Stimulated activated CD4-positive, alpha-beta T cell treated with anti-CD3 and anti-CD28 coated beads, Interleukin-1b, Interleukin-23, amount 100 ng/mL, for 24 hours (primary cell): ENCODE measurements around the gene RAB5B.
"Not testable (repeated sequence)": the region's sequence is repeated elsewhere in the genome, so short reads cannot be mapped to it uniquely, and the experiment has no call there.

ENCODE experiments used
- DNase-seq, 4 experiments: peaks; one replicate each; pipeline ENCODE4 v3.0.0-alpha.2; 2020; ENCODE audit warnings: low read depth in 4 of 4, low spot score in 1 of 4

RAB5B gene

DNA sequence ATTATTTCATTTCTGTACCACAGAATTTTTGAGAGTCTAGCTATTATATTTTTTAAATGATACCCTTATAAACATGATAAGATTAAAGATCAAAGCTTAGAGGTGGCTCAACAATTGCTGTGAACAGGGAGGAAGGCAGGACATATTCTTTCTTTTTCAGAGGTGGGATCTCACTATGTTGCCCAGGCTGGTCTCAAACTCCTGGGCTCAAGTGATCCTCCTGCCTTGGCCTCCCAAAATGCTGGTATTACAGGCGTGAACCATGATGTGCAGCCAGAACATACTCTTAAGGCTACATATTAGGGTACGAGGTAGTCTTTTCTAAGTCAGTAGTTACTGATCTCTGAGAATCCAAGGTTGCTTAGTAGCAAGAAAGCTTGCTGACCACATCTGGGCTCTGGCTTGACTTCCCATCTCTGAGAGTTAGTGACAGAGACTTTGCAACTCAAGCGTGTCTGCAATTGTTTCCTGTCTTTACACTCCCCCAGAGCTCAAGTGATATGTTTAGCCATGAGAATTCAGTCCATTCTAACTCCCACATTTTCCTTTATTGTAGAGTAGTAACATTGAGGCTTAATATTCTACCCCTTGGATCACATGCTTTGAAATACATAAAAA lies 8.6 kb downstream of the RAB5B start:
- DNase-seq: no peak

GRCh38 chr12:55983232-55983842 lies 9.5 kb downstream of the RAB5B start:
- DNase-seq: no peak

DNA sequence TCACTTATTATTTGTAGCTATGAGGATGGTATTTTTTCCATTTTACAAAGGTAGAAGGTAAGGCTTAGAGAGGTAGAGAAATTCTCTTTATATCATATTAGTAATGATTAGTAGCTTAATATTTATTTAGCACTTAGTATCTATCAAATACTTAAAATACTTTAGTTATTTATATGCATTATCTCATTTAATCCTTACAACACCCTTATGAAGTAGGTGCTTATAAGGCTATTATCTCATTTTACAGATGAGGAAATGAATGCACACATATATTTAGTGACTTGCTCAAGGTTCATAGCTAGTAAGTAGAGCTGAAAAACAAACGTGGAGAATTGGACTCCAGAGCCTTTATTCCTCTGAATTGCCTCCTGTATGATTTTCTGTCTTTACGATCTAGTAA lies 11.0 kb downstream of the RAB5B start:
- no peak for DNase-seq

GRCh38 chr12:55985341-55985740 lies 11.5 kb downstream of the RAB5B start:
- DNase-seq: no peak

DNA sequence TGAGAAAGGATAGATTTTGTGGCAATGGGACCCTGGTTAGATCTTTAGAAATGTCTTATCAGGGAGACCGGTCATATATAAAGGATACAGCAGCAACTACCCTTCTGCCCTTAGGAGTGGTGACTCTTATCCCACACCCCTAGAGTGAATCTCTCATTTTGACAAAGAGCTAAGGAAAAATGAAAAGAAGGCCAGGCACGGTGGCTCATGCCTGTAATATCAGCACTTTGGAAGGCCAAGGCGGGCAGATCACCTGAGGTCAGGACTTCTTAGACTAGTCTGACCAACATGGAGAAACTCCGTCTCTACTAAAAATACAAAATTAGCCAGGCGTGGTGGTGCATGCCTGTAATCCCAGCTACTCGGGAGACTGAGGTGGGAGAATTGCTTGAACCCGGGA lies 12.1 kb downstream of the RAB5B start:
- DNase-seq: not testable (repeated sequence)

GRCh38 chr12:55991110-55991509 lies 17.2 kb downstream of the RAB5B start:
- DNase-seq: no peak

DNA sequence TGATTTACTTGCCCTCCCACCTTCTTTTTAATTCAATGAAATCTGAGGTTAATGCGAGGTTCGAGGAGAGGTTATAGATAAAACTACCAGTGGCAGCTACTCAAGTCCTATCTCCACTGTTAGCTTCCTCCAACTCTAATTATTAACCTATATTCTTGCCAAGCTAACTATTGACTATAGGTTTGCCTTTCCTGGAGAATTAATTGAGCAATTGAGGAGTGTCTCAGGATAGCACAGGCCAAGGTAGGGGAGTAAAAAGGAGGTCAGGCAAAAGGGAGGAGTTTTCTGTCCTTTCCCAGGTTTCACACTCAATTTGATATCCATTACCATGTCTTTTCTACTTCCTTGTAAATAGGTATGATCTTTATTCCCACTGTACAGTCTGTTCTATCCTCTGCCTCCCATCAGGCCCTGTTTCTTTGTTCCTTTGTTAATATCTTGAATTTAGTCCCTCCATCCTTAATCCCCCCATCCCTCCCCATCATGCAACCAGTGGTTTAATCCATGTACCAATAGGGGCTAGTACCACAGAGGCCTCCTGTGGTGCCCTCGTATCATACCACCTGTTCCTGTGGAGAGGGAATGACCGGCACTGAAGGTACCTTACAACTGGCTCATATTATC lies 19.5 kb downstream of the RAB5B start:
- no peak for DNase-seq

- no peak for DNase-seq
Observed at GRCh38 chr12:55995366-55995765, 21.5 kb downstream of the RAB5B start.

- peak; percentile 38 to 48 (median 43) for DNase-seq
Observed at GRCh38 chr12:55996201-55996714, 22.4 kb downstream of the RAB5B start.

DNA sequence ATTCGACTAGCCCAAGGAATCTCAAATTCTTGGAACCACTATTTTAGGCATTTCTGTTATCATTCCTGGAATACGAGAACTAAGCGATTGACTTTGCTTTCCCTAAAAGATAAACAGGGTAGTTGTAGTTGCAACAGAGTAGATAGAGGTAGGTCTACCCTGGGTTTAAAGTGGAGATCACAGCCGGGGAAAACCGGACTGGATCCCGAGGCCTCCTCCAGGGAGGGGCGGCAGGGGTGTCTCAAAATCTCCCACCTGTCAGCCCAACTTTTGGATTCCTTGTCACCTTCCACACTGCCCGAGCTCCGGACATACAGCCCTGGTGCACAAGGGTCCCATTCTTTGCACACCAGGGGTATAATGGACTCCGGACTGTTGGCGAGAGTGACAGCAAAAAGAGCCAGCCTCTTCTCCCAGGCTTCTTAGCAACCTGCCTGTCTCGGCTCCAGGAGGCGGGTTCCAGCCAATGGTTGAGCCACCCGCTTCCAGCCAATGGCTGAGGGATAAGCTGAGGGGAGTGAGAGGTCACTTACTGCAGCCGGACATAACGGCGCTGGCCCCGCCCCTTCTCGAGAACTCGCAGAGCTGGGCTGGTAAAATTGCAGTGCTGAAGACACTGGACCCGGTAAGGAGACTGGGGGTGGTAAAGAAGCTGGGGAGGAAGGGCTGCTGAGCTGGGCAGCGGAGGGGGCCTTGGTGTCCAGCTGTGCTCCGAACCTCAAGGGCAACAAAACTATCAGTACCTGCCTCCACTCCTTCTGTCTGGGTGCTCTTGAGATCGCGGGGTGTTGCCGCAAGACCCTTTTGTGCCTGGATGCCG lies 23.0 kb downstream of the RAB5B start, which contains the start of gene SUOX:
SUOX (plus strand) TSS at position 562 of the 820 bp plus-strand sequence. CDS start 4,946 bp downstream, outside the sequence.
- peak in 1 of 4 experiments; percentile 18 for DNase-seq

DNA sequence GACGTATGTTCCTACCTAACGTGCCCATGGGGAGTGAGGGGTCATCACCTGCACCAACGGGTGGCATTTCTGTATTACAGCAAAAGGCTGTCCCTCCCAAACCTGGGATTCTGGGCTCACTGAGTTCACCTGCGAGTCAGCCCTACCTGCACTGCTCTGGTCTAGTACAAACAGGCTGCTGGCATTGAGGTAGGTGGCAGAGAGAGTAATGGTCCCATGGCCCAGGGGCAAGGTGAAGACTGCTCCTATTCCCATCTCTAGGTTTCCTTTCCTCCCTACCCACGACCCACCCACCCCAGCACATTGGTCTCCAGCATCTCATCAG lies 23.6 kb downstream of the RAB5B start:
- no peak for DNase-seq

GRCh38 chr12:55999522-55999921 lies 25.6 kb downstream of the RAB5B start:
- DNase-seq: not testable (repeated sequence)

DNA sequence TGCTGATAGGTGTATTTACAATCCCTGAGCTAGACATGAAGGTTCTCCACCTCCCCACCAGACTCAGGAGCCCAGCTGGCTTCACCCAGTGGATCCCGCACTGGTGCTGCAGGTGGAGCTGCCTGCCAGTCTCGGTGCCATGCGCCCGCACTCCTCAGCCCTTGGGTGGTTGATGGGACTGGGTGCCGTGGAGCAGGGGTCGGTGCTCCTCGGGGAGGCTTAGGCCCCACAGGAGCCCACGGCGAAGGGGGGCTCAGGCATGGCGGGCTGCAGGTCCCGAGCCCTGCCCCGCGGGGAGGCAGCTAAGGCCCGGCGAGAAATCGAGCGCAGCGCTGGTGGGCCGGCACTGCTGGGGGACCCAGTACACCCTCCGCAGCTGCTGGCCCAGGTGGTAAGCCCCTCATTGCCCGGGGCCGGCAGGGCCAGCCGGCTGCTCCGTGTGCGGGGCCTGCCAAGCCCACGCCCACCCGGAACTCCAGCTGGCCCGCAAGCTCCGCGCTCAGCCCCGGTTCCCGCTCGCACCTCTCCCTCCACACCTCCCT lies 26.2 kb downstream of the RAB5B start:
- not testable (repeated sequence) for DNase-seq

- DNase-seq: no peak
Observed at GRCh38 chr12:56001487-56002100, 27.7 kb downstream of the RAB5B start.

DNA sequence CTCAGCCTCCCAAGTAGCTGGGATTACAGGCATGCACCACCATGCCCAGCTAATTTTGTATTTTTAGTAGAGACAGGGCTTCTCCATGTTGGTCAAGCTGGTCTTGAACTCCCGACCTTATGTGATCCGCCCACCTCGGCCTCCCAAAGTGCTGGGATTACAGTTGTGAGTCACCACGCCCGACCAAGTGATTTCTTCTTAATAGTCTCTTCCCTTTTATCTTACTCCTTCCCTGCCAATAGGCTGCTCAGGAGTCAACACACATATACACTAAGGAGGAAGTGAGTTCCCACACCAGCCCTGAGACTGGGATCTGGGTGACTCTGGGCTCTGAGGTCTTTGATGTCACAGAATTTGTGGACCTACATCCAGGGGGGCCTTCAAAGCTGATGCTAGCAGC lies 29.5 kb downstream of the RAB5B start:
- DNase-seq: not testable (repeated sequence)

- DNase-seq: no peak
Observed at GRCh38 chr12:56004211-56004610, 30.3 kb downstream of the RAB5B start.

- DNase-seq: peak; percentile 47 to 55 (median 52)
Observed at GRCh38 chr12:56007564-56008559, 34.0 kb downstream of the RAB5B start.

DNA sequence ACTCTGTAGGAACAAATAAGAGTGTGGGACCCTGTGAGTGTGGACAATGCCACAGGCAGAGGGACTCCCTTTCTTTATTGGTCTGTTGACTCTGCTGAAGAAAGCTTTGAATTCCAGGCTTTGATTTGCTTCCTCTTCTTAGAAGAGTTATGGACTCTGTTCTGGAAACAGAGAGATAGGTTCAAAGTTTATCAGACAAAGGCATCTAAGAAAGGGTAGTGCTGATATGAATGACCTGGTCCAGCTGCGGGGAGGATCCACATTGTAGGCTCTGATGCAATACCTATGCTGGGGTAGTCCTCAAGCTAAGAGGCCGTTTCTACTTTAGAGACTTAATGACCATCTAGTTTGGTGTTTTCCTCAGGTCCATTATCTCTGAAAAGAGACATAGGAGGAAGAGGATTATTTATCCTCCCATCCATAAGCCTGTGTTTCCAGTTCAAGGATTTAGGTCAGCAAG lies 36.3 kb downstream of the RAB5B start:
- no peak for DNase-seq

GRCh38 chr12:56011509-56012090 lies 37.7 kb downstream of the RAB5B start:
- DNase-seq: no peak
